Endothelial cell of umbilical vein (primary cell): ENCODE results near the gene ARID2. TPM values are rescaled to one million over a fixed set of nuclear protein-coding genes. Genes with fewer than 3 reads are reported as not detected.

Experiments
- BruUV-seq: library from RNA; stranded (reverse); fragments of 400-500 nt; replicated peaks from 2 replicates; lab custom pipeline; 2021; lab: Mats Ljungman, UMichigan
- CTCF ChIA-PET: fragments of 300-600, 350-600 bp; sonication (Branson Sonifier 250); formaldehyde crosslinking; loops from one replicate; lab custom pipeline; 2021; ENCODE audit warnings: antibody characterized with exemption, inconsistent platforms; lab: Charles Lee
- POLR2A ChIA-PET: fragments of 300-600, 350-600 bp; sonication (Branson Sonifier 250); formaldehyde crosslinking; loops from one replicate; lab custom pipeline; 2021; ENCODE audit warnings: antibody characterized with exemption, inconsistent platforms; lab: Charles Lee
- DNase-seq: peaks from one replicate; pipeline ENCODE4 v3.0.0-alpha.2; 2011; ENCODE audit warnings: low read depth, low spot score
- FAIRE-seq: peaks from 2 replicates; lab custom pipeline; 2011; peaks lifted over from hg19 to GRCh38; lab: Jason Lieb, UNC
- H2AFZ ChIP-seq: 2 replicates; pipeline ENCODE4 v1.6.0; 2012; ENCODE audit warnings: low read depth, low read length, control low read depth, inconsistent platforms
- H3K27ac ChIP-seq: 2 replicates; pipeline ENCODE4 v1.5.1; 2011; ENCODE audit warnings: low read depth, mild to moderate bottlenecking, control low read depth, low read length, moderate library complexity; ENCODE audit not compliant: insufficient read depth
- H3K27me3 ChIP-seq, 2 experiments: 2 replicates each; pipeline versions ENCODE4 v1.6.0 to v1.6.1; 2011; ENCODE audit warnings: low read length in 2 of 2, mixed read lengths in 1 of 2; ENCODE audit not compliant: control insufficient read depth in 2 of 2, insufficient read depth in 2 of 2
- H3K36me3 ChIP-seq, 2 experiments: 2 replicates in 1 of 2; 3 replicates in 1 of 2; pipeline ENCODE4 v1.5.1; 2011; ENCODE audit warnings: low read length in 2 of 2, mild to moderate bottlenecking in 1 of 2, moderate library complexity in 1 of 2; ENCODE audit not compliant: control insufficient read depth in 2 of 2, insufficient read depth in 2 of 2; ENCODE audit errors: extremely low read depth in 1 of 2
- H3K4me1 ChIP-seq: 3 replicates; pipeline ENCODE4 v1.5.1; 2011; ENCODE audit warnings: mild to moderate bottlenecking, low read length; ENCODE audit not compliant: control insufficient read depth, insufficient read depth; ENCODE audit errors: extremely low read depth
- H3K4me2 ChIP-seq: 2 replicates; pipeline ENCODE4 v1.6.1; 2011; ENCODE audit warnings: low read length, control low read depth, mixed read lengths; ENCODE audit not compliant: insufficient read depth
- H3K4me3 ChIP-seq, 3 experiments: fragments of 200-600 bp in 1 of 3; sonication (generic), shearing (Covaris generic) in 1 of 3; replicated peaks in 1 of 3; 2 replicates each; pipeline ENCODE4 v1.5.1; 2011 to 2016; ENCODE audit warnings: control low read depth in 3 of 3, low read length in 3 of 3, mild to moderate bottlenecking in 2 of 3, inconsistent platforms in 1 of 3, low read depth in 1 of 3, moderate library complexity in 1 of 3; ENCODE audit not compliant: insufficient read depth in 1 of 3
- H3K79me2 ChIP-seq: 2 replicates; pipeline ENCODE4 v1.6.0; 2012; ENCODE audit warnings: low read length, inconsistent platforms; ENCODE audit not compliant: control insufficient read depth, insufficient read depth
- H3K9ac ChIP-seq: replicated peaks from 2 replicates; pipeline ENCODE3; 2011; ENCODE audit warnings: low read length, control low read depth; ENCODE audit not compliant: insufficient read depth; ENCODE audit errors: extremely low read depth
- H3K9me1 ChIP-seq: replicated peaks from 3 replicates; pipeline ENCODE4 v1.6.0; 2011; ENCODE audit warnings: mild to moderate bottlenecking, low read length; ENCODE audit not compliant: control insufficient read depth, insufficient read depth; ENCODE audit errors: extremely low read depth
- H3K9me3 ChIP-seq: replicated peaks from 2 replicates; pipeline ENCODE4 v1.5.1; 2012; ENCODE audit warnings: low read length, inconsistent platforms; ENCODE audit not compliant: control insufficient read depth, insufficient read depth
- H4K20me1 ChIP-seq: replicated peaks from 2 replicates; pipeline ENCODE3; 2011; ENCODE audit warnings: mild to moderate bottlenecking, low read length; ENCODE audit not compliant: control insufficient read depth, insufficient read depth; ENCODE audit errors: extremely low read depth
- CTCF ChIP-seq, 2 donors: IDR thresholded peaks; 1 replicate in 1 of 2; 2 replicates in 1 of 2; pipeline ENCODE4 v1.5.1; 2011; ENCODE audit warnings: low read length in 2 of 2, mild to moderate bottlenecking in 2 of 2, moderate library complexity in 2 of 2, control low read depth in 1 of 2, inconsistent platforms in 1 of 2, low read depth in 1 of 2; ENCODE audit not compliant: insufficient read depth in 1 of 2; ENCODE audit errors: extremely low read depth in 1 of 2
- EZH2 ChIP-seq: IDR thresholded peaks from 2 replicates; pipeline ENCODE4 v1.6.1; 2012; ENCODE audit warnings: borderline replicate concordance, low read depth, mild to moderate bottlenecking, moderate library complexity, low read length, inconsistent platforms; ENCODE audit not compliant: severe bottlenecking
- FOS ChIP-seq: IDR thresholded peaks from 2 replicates; pipeline ENCODE4 v1.6.1; 2011; ENCODE audit warnings: mild to moderate bottlenecking, low read length, moderate library complexity, borderline replicate concordance; ENCODE audit not compliant: insufficient read depth
- GATA2 ChIP-seq: IDR thresholded peaks from 2 replicates; pipeline ENCODE4 v1.7.0; 2011; ENCODE audit warnings: low read depth, mild to moderate bottlenecking, moderate library complexity, mixed read lengths, low read length; ENCODE audit not compliant: insufficient read length, insufficient read depth
- JUN ChIP-seq: IDR thresholded peaks from 2 replicates; pipeline ENCODE4 v1.6.1; 2011; ENCODE audit warnings: borderline replicate concordance, low read depth; ENCODE audit not compliant: insufficient read length, insufficient read depth
- MYC ChIP-seq: IDR thresholded peaks from one replicate; pipeline ENCODE4 v1.6.1; 2011; ENCODE audit warnings: mild to moderate bottlenecking, low read depth, low read length
- POLR2A ChIP-seq: IDR thresholded peaks from 2 replicates; pipeline ENCODE4 v1.6.1; 2012; ENCODE audit warnings: low read depth, mild to moderate bottlenecking, control low read depth, low read length
- POLR2AphosphoS5 ChIP-seq: IDR thresholded peaks from 2 replicates; pipeline ENCODE4 v1.6.1; 2012; ENCODE audit warnings: low read depth, mild to moderate bottlenecking, control low read depth, low read length, moderate library complexity; ENCODE audit not compliant: insufficient read depth
- dilution Hi-C: fragments of 300-500 bp; cut with MboI; formaldehyde crosslinking; loops from one replicate; pipeline ENCODE4 v1.15.0; 2019; ENCODE audit warnings: low sequenced_read_pairs; ENCODE audit not compliant: extremely low pct_ligation_motif_present
- intact Hi-C: fragments of 100-400 bp; cut with micrococcal nuclease; formaldehyde crosslinking; loops from one replicate; pipeline ENCODE4 v1.10.0; 2022
- polyA plus RNA-seq, 4 experiments: library from polyadenylated mRNA; depleted of rRNA in 3 of 4; stranded (reverse) in 3 of 4; unstranded in 1 of 4; fragments of >200 nt; gene quantifications; 2 replicates each; pipeline versions ENCODE4 v1.2.1 to v1.2.3, GENCODE V29; 2011 to 2012; ENCODE audit warnings: missing spikeins in 1 of 4
- total RNA-seq: library from RNA; stranded (reverse); gene quantifications from 2 replicates; pipeline ENCODE4 v1.2.3, GENCODE V29; 2021
- TF ChIP-seq, protein P1 (sequence below): IDR thresholded peaks from 2 replicates; pipeline ENCODE4 v1.6.1; 2011; ENCODE audit not compliant: insufficient read depth, insufficient read length

Gene ARID2
- total and polyA plus RNA-seq, 2 donors (not counting 3 experiments of a cell fraction or from before 2014, with no cell fraction given) = 10.8 to 26.7 TPM

GRCh38 chr12:45946435-45946834, 216.9 kb downstream of the ARID2 start:
- Histone ChIP-seq H3K4me3 (no peak overlapping the region), H3K79me2 (no peaks in the 10 kb centered on the region), H3K4me2 (no peak overlapping the region), H3K9me3 (no peaks in the 10 kb centered on the region), H3K4me1 (no peaks in the 10 kb centered on the region), H3K36me3 (peaks cover 8 to 13% of the 10 kb centered on the region in 2 experiments), H4K20me1 (no peaks in the 10 kb centered on the region), H3K9ac (no peak overlapping the region), H3K9me1 (no peaks in the 10 kb centered on the region), H3K27me3 (no peaks in the 10 kb centered on the region), H2AFZ (no peak overlapping the region), H3K27ac (no peak overlapping the region)
- TF ChIP-seq CTCF (IDR thresholded peaks at IDR 0.05; ENCODE audit: extremely low read depth in 1 of 2, insufficient read depth in 1 of 2, low read depth in 1 of 2, low read length in 2 of 2) (no peak), JUN (no peak), FOS (no peak)
- no TSS peak for BruUV-seq
- FAIRE-seq = no peak
- no peak for DNase-seq
- dilution Hi-C loops (no loop called here), intact Hi-C loops (no loop called here)
- ChIA-PET CTCF (no interaction called here), POLR2A (no interaction called here)

DNA sequence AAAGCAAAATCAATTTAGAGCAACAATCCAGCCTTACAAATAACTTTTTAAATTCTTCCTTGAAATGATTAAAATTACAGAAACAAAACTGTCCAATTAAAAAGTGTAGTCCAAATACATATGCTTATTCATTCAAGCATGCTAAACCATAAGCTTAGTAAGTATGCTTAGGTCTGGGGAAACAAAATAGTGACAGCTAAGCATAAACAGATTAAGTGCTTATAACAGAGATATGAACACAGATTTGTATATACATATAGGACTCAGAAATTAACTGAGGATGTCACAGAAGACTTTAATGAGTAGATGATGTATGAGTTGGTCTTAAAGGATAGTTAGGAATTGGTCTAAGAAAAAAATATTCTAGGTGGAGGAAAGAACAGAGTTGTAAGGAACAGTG, 219.0 kb downstream of the ARID2 start:
- BruUV-seq = no TSS peak
- POLR2A ChIA-PET = no interaction called here
- dilution Hi-C loops = no loop called here

More for the DNA sequence above, 219.0 kb downstream of the ARID2 start:
- Histone ChIP-seq H4K20me1 (no peaks in the 10 kb centered on the region), H3K9me1 (no peaks in the 10 kb centered on the region), H3K9ac (no peak overlapping the region), H3K4me2 (no peak overlapping the region), H3K9me3 (no peaks in the 10 kb centered on the region), H2AFZ (no peak overlapping the region), H3K36me3 (peaks cover 8 to 13% of the 10 kb centered on the region in 2 experiments), H3K4me3 (no peak overlapping the region), H3K27ac (no peak overlapping the region), H3K79me2 (no peaks in the 10 kb centered on the region), H3K4me1 (no peaks in the 10 kb centered on the region), H3K27me3 (no peaks in the 10 kb centered on the region)
- TF ChIP-seq, protein P1, sequence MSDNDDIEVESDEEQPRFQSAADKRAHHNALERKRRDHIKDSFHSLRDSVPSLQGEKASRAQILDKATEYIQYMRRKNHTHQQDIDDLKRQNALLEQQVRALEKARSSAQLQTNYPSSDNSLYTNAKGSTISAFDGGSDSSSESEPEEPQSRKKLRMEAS = no peak
- TF ChIP-seq POLR2AphosphoS5 (no peak), FOS (no peak), CTCF (IDR thresholded peaks at IDR 0.05; ENCODE audit: extremely low read depth in 1 of 2, insufficient read depth in 1 of 2, low read depth in 1 of 2, low read length in 2 of 2) (no peak), MYC (no peak), JUN (no peak), GATA2 (no peak), EZH2 (no peak), POLR2A (no peak)
- no peak for FAIRE-seq
- intact Hi-C loops = no loop called here
- no peak for DNase-seq
- CTCF ChIA-PET = interaction anchor here (1.0 to 1.3 kb wide), 2 partner anchors 8 to 14 kb away, joined by 3 read pairs; no protein-coding TSS in a partner anchor
